Hepatocyte (in vitro differentiated cells): Measurements from ENCODE around the gene PHC1.

Experiments
- EZH2 ChIP-seq: fragments of 200-600 bp; sonication (generic); IDR thresholded peaks from 2 replicates; pipeline ENCODE4 v1.6.1; 2016; ENCODE audit warnings: antibody characterized with exemption, mild to moderate bottlenecking, borderline replicate concordance
- TF ChIP-seq, protein P1 (sequence below): fragments of 200-600 bp; sonication (generic); IDR thresholded peaks from 2 replicates; pipeline ENCODE4 v1.5.1; 2016; ENCODE audit warnings: antibody characterized with exemption, mild to moderate bottlenecking; ENCODE audit not compliant: poor library complexity

DNA sequence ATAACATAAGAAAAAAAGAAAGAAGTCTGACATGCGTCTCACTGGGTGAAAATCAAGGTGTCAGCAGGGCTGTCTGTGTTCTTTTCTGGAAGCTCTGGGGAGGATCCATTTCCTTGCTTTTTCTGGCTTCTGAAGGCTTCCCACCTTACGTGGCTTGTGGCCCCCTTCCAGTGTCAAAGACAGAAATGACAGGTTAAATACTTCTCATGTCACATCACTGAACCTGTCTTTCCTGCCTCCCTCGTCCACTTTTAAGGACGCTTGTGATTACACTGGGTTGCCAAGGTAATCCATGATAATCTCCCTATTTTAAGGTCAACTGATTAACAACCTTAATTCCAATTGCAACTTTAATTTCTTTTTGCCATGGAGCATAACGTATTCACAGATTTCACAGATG lies 4.6 kb upstream of the PHC1 start:
- TF ChIP-seq, protein P1, sequence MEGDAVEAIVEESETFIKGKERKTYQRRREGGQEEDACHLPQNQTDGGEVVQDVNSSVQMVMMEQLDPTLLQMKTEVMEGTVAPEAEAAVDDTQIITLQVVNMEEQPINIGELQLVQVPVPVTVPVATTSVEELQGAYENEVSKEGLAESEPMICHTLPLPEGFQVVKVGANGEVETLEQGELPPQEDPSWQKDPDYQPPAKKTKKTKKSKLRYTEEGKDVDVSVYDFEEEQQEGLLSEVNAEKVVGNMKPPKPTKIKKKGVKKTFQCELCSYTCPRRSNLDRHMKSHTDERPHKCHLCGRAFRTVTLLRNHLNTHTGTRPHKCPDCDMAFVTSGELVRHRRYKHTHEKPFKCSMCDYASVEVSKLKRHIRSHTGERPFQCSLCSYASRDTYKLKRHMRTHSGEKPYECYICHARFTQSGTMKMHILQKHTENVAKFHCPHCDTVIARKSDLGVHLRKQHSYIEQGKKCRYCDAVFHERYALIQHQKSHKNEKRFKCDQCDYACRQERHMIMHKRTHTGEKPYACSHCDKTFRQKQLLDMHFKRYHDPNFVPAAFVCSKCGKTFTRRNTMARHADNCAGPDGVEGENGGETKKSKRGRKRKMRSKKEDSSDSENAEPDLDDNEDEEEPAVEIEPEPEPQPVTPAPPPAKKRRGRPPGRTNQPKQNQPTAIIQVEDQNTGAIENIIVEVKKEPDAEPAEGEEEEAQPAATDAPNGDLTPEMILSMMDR = no peak
- TF ChIP-seq EZH2 = no peak
